NCI-H1694 (cell line): ENCODE results near the gene SAA1.

Source experiments
- DNase-seq: peaks from one replicate; lab custom pipeline; 2025; lab: John Stamatoyannopoulos, UW

Gene SAA1

GRCh38 chr11:18310800-18311340 is 44.8 kb downstream of the SAA1 start:
- no peak for DNase-seq

DNA sequence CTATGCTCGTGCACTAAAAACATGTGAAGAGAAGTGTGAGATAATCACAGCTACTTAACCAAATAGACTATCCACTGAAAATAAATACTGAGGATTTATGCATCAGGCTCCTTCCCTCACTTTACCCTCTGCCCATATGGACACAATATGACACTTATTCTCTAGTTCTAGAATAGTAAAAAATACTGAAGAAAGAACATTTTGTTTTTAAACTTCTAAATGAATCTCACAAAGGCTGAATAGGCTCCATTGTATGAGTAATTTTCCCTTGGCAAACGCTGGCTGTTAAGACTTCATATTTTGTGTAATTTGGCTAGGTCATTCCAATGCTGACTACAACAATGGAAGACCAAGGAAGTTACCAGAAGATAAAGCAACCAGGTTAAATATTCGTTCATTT is 45.9 kb downstream of the SAA1 start:
- DNase-seq, result no peak

GRCh38 chr11:18312663-18313420 is 46.8 kb downstream of the SAA1 start:
- DNase-seq, result no peak

DNA sequence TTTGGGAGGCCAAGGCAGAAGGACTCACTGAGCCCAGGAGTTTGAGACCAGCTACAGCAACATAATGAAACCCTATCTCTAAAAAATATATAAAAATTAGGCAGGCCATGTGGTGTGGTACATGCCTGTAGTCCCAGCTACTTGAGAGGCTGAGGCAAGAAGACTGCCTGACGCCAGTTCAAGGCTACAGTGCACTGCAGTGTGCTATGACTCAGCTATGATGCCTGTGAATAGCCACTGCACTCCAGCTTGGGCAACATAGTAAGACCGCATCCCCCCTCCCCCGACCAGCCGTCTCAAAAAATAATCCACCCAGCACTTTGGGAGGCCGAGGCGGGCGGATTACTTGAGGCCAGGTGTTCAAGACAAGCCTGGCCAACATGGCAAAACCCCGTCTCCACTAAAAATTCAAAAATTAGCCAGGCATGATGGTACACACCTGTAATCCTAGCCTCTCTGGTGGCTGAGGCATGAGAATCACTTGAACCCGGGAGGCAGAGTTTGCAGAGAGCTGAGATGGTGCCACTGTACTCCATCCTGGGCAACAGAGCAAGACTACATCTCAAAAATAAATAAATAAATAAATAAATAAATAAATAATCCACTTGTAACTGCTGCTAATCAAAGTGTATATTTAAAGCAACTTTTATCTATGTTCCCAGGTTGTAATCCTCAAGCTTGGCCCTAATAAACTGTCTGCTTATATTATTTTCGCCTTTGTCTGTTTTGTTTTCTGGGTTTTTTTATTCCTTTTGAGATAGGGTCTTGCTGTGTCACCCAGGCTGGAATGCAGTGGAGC is 48.1 kb downstream of the SAA1 start:
- DNase-seq, result no peak

DNA sequence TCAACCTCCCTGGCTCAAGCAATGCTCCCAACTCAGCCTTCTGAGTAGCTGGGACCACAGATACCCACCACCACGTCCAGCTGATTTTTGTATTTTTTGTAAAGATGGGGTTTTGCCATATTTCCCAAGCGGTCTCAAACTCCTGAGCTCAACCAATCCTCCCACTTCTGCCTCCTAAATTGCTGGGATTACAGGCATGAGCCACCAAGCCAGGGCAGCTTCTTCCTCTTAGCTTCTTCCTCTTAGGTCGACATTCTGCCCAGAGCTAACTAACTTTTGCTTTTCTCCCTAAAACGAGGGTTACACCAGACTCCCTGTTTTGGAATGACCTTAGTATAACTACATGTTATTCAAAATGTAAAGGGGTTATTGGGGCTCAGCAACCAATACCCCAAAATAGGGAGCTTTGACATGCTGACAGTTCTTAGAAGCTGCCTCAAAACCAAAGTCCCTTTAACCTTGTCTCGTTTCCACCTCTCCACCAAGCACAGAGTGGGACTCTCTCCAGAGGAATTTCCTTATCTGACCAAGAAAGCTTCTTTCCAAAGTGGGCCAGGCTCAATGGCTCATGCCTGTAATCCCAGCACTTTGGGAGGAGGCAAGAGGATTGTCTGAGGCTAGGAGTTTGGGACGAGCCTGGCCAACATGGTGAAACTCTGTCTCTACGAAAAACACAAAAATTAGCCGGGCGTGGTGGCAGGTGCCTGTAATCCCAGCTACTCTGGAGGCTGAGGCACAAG is 48.9 kb downstream of the SAA1 start:
- no peak for DNase-seq

GRCh38 chr11:18315893-18316292 is 49.8 kb downstream of the SAA1 start:
- no peak for DNase-seq

- DNase-seq, result no peak
Observed at GRCh38 chr11:18317551-18317950, 51.5 kb downstream of the SAA1 start.
